ENCODE results near the gene SP140.
A peak's percentile ranks its signal among the peaks of the same experiment; 100 is the strongest.

The SP140 gene

GRCh38 chr2:230343747-230344146, 118.2 kb downstream of the SP140 start:
- FAIRE-seq (no peak), DNase-seq (ENCODE audit: insufficient read length, low spot score) (no peak)
- no peak for TF ChIP-seq POLR2A (IDR thresholded peaks at IDR 0.05; ENCODE audit: low read depth, low read length)

DNA sequence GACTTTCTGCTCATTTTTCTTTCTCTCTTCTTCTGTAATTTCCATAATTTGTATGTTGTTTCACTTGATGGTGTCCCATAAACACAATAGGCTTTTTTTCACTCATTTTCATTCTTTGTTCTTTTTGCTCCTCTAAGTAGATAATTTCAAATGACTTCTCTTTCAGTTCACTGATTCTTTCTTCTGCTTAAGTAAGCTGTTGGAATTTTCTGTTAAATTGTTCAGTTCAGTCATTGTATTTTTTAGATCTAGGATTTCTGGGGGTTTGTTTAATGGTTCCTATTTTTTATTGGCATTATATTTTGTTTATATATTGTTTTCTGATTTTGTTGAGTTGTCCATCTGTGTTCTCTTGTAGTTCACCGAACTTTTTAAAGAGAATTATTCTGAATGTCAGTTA, 120.9 kb downstream of the SP140 start:
- no peak for FAIRE-seq
- TF ChIP-seq POLR2A (IDR thresholded peaks at IDR 0.05; ENCODE audit: low read depth, low read length): no peak
- DNase-seq (ENCODE audit: insufficient read length, low spot score): no peak

- no peak for TF ChIP-seq POLR2A (IDR thresholded peaks at IDR 0.05; ENCODE audit: low read depth, low read length)
- no peak for FAIRE-seq
- DNase-seq (ENCODE audit: insufficient read length, low spot score): no peak
Measured at GRCh38 chr2:230346921-230347533, 121.5 kb downstream of the SP140 start.

- no peak for TF ChIP-seq POLR2A (IDR thresholded peaks at IDR 0.05; ENCODE audit: low read depth, low read length)
- FAIRE-seq (peak; percentile 75), DNase-seq (ENCODE audit: insufficient read length, low spot score) (no peak)
Measured at GRCh38 chr2:230347659-230348305, 122.2 kb downstream of the SP140 start.

DNA sequence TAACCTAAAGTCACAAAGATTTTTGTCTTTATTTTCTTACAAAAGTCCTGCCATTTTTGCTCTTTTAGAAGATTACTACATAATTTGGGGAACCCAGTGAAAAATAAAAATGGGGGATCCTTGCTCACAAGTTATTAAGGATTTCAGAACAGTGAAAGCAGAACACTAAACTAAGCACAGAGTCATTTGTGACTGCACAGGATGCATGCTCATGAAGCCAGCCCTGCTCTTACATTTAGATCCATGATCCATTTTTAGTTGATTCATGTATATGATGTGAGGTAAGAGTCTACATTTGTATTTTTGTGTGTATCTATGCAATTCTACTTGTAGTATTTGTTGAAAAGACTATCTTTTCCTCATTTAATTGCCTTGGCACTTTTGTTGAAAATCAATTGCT, 123.3 kb downstream of the SP140 start:
- FAIRE-seq (no peak), DNase-seq (ENCODE audit: insufficient read length, low spot score) (no peak)
- no peak for TF ChIP-seq POLR2A (IDR thresholded peaks at IDR 0.05; ENCODE audit: low read depth, low read length)

DNA sequence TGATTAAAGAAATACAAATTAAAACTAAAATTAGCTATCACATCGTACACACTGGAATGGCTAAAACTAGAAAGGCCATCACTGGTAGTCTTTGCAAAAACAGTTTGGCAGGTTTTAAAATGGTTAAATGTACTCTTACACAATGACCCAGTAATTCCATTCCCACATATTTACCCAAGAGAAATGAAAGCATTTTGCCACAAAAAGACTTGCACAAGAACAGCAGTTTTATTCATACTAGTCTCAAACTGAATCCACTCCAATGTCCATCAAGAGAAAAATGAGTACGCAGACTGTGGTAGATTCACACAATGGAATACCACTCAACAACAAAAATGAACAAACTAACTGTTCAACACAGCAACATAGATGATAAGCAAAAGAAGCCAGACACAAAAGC, 130.5 kb downstream of the SP140 start:
- TF ChIP-seq POLR2A (IDR thresholded peaks at IDR 0.05; ENCODE audit: low read depth, low read length): no peak
- no peak for FAIRE-seq
- no peak for DNase-seq (ENCODE audit: insufficient read length, low spot score)

GRCh38 chr2:230358305-230358704, 132.8 kb downstream of the SP140 start:
- FAIRE-seq (peak; percentile 95), DNase-seq (ENCODE audit: insufficient read length, low spot score) (no peak)
- no peak for TF ChIP-seq POLR2A (IDR thresholded peaks at IDR 0.05; ENCODE audit: low read depth, low read length)

DNA sequence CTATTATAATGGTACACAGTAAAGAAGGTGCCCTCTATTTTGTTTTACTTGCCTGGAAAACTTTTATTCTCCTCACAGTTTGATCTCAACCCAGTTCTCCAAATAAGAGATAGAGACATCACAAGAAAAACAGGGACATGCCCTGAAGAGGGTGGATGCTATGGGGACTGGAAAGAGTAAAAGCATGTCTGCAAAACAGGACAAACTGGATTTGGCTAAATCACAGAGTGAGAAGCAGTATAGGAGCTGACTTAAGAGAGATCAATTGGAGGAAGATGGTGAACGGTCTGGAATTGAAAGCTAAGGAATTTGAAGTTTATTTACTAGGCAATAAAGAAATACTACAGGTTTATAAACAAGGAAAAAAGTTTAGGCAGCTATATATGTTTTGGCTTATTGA, 134.5 kb downstream of the SP140 start:
- DNase-seq (ENCODE audit: insufficient read length, low spot score): no peak
- TF ChIP-seq POLR2A (IDR thresholded peaks at IDR 0.05; ENCODE audit: low read depth, low read length): no peak
- no peak for FAIRE-seq

DNA sequence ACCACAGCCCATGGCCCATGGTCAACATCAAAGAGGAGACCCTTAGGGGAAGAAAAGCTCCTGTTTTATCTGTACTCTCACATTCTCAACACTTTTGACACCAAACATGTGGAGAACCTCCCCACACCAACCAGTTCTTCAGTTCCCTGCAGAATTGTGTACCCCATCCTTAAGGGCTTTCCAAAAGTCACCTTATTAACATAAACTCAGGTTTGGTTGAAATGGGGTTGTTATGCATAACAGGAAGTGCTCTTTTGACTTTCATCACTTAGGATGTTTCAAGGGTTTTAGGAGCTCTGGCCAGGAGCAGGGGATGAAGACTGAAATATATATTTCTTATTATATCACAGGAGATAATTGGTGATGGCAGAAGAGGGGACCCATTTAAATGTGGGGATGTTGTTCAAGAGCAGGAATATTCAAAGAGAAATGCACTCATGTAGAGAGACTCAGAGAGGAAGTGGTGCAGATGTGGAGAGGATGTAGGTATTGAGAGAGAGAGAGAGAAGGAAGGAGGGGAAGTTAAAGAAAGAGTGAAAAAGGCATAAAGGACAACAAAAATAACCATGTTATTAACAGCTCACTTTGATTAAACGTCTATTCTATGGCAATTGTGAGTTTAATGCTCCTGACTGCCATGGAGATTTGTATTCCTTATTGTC, 136.6 kb downstream of the SP140 start:
- no peak for TF ChIP-seq POLR2A (IDR thresholded peaks at IDR 0.05; ENCODE audit: low read depth, low read length)
- DNase-seq (ENCODE audit: insufficient read length, low spot score): no peak
- FAIRE-seq: no peak
